ENCODE data around the gene ARHGEF9.

Gene ARHGEF9

DNA sequence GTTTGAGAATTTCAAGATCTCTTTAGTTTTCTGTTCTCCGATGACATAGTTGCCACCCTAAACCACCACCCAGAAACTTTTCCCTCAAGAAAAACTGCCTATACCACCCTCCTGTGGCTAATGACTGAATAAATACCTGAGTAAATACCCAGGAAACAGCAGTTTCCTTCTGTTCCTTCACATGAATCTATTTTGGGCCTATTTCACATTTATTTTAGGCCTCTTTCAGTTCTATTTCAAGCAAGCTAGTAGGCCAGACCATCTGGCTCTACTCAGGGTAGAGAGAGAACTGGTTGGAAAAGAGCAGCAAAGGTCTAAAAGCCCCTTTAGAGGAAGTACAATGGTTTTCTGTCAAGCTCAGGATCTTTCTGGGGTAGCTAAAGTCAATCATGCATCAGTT lies 23.4 kb downstream of the ARHGEF9 start:
- CTCF ChIA-PET: no interaction called here
- DNase-seq (ENCODE audit: low read depth, low spot score): no peak
- POLR2A ChIA-PET: no interaction called here
- H3K4me3 ChIP-seq (ENCODE audit: low read depth, low read length): no peak overlapping the region
- TF ChIP-seq, protein P1, sequence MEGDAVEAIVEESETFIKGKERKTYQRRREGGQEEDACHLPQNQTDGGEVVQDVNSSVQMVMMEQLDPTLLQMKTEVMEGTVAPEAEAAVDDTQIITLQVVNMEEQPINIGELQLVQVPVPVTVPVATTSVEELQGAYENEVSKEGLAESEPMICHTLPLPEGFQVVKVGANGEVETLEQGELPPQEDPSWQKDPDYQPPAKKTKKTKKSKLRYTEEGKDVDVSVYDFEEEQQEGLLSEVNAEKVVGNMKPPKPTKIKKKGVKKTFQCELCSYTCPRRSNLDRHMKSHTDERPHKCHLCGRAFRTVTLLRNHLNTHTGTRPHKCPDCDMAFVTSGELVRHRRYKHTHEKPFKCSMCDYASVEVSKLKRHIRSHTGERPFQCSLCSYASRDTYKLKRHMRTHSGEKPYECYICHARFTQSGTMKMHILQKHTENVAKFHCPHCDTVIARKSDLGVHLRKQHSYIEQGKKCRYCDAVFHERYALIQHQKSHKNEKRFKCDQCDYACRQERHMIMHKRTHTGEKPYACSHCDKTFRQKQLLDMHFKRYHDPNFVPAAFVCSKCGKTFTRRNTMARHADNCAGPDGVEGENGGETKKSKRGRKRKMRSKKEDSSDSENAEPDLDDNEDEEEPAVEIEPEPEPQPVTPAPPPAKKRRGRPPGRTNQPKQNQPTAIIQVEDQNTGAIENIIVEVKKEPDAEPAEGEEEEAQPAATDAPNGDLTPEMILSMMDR (IDR thresholded peaks at IDR 0.05; ENCODE audit: insufficient read depth, low read length, missing control alignments): no peak

GRCh38 chrX:63758011-63758410 lies 27.0 kb downstream of the ARHGEF9 start:
- no peak for DNase-seq (ENCODE audit: low read depth, low spot score)
- CTCF ChIA-PET: no interaction called here
- TF ChIP-seq, protein P1 (IDR thresholded peaks at IDR 0.05; ENCODE audit: insufficient read depth, low read length, missing control alignments): no peak
- H3K4me3 ChIP-seq (ENCODE audit: low read depth, low read length): no peak overlapping the region
- POLR2A ChIA-PET: no interaction called here

- CTCF ChIA-PET: no interaction called here
- no peak for DNase-seq (ENCODE audit: low read depth, low spot score)
- H3K4me3 ChIP-seq (ENCODE audit: low read depth, low read length): no peak overlapping the region
- TF ChIP-seq, protein P1 (IDR thresholded peaks at IDR 0.05; ENCODE audit: insufficient read depth, low read length, missing control alignments): no peak
- POLR2A ChIA-PET: interaction anchor here (1.1 kb wide), 1 partner anchor 8 kb away, joined by 3 read pairs; no protein-coding TSS in a partner anchor
These were observed 29.1 kb downstream of the ARHGEF9 start for GRCh38 chrX:63755892-63756291.

- TF ChIP-seq, protein P1 (IDR thresholded peaks at IDR 0.05; ENCODE audit: insufficient read depth, low read length, missing control alignments): no peak
- H3K4me3 ChIP-seq (ENCODE audit: low read depth, low read length): peak overlapping the region; percentile 69
- ChIA-PET POLR2A (interaction anchor here (1.0 to 1.1 kb wide), 2 partner anchors 7 to 16 kb away, joined by 3 to 4 read pairs; no protein-coding TSS in a partner anchor), CTCF (interaction anchor here (1.0 kb wide), 1 partner anchor 241 kb away, joined by 3 read pairs; no protein-coding TSS in a partner anchor)
- peak; percentile 82 for DNase-seq (ENCODE audit: low read depth, low spot score)
These were observed 30.0 kb downstream of the ARHGEF9 start for GRCh38 chrX:63754860-63755579.

DNA sequence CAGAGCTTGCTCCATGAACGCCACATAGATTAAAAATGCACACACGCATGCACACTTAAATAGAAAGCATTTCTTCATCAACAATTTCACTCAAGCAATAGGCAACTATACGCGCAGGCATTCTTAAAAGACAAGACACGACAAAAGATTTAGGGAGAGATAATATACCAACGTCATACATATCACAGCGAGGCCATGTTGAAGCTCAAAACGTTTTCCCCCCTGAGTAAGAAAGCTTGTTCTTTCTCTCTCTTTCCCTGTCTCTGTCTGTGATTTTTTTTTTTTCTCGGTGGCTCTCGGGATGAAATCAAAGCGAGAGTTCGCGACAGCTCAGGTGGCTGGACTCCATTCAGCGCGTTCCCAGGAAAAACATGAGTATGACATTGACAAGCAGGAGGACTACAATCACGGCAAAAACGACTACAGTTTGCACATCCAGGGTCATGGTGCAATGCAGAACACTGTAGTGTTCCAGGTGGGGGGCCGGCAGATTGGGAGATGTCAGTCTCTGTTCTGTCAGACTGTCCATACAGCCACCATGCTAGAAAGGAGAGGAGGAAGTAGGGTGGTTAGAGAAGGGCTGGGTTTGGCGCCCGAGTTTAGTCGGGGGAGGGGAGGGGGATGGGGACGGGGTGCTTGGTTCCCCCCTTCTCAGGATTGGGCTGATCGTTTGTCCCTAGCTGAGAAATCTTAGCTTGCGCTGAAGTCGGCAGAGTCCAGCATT lies 30.7 kb downstream of the ARHGEF9 start:
- TF ChIP-seq, protein P1 (IDR thresholded peaks at IDR 0.05; ENCODE audit: insufficient read depth, low read length, missing control alignments): no peak
- no peak for DNase-seq (ENCODE audit: low read depth, low spot score)
- ChIA-PET POLR2A (interaction anchor here (1.0 kb wide), 2 partner anchors 9 to 16 kb away, joined by 3 to 4 read pairs; no protein-coding TSS in a partner anchor), CTCF (interaction anchor here (1.0 kb wide), 1 partner anchor 240 kb away, joined by 3 read pairs; no protein-coding TSS in a partner anchor)
- peak overlapping the region; percentile 69 for H3K4me3 ChIP-seq (ENCODE audit: low read depth, low read length)

DNA sequence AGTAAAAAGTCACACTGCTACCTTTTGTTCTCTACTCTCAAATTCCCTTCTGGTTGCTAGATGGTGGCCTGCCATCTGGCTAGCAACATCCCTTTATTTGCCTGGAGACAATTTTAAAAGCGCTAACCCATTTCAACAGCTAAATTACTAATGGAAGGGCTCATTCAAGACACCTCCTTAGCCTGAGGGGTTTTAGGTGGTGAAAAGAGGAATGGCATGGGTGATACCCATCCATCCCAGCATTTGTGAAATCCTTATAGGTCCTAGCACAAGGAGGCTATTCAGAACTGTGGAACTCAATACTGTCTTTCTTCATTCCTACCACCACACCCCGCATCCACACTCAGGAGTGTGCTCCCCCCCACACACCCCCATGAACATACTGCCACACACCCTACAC lies 33.5 kb downstream of the ARHGEF9 start:
- DNase-seq (ENCODE audit: low read depth, low spot score): no peak
- ChIA-PET CTCF (no interaction called here), POLR2A (no interaction called here)
- TF ChIP-seq, protein P1 (IDR thresholded peaks at IDR 0.05; ENCODE audit: insufficient read depth, low read length, missing control alignments): no peak
- H3K4me3 ChIP-seq (ENCODE audit: low read depth, low read length): no peak overlapping the region
